HFFc6 (cell line): Measurements from ENCODE around the gene SH3BP4. TPM values are rescaled to one million over a fixed set of nuclear protein-coding genes. Genes with fewer than 3 reads are reported as not detected.

Source experiments
- DNase-seq: peaks from one replicate; pipeline ENCODE4 v3.0.0-alpha.2; 2018
- H3K27ac Mint-ChIP-seq: 2 replicates; pipeline ENCODE4 v1.8.0; 2020; ENCODE audit warnings: mild to moderate bottlenecking, mixed read lengths
- H3K27me3 Mint-ChIP-seq: 2 replicates; pipeline ENCODE4 v1.8.0; 2021; ENCODE audit warnings: mild to moderate bottlenecking, moderate library complexity, mixed read lengths; ENCODE audit not compliant: insufficient read depth
- H3K36me3 Mint-ChIP-seq: 2 replicates; pipeline ENCODE4 v1.8.0; 2021; ENCODE audit warnings: low read depth, mixed read lengths
- H3K4me1 Mint-ChIP-seq: 2 replicates; pipeline ENCODE4 v1.8.0; 2020; ENCODE audit warnings: low read depth, mixed read lengths
- H3K4me3 Mint-ChIP-seq: 2 replicates; pipeline ENCODE4 v1.8.0; 2020; ENCODE audit warnings: mild to moderate bottlenecking, moderate library complexity, mixed read lengths
- H3K9me3 Mint-ChIP-seq: 2 replicates; pipeline ENCODE4 v1.8.0; 2020; ENCODE audit warnings: mild to moderate bottlenecking, mixed read lengths
- CTCF ChIP-seq: fragments of 200-600 bp; sonication (generic); IDR thresholded peaks from 2 replicates; pipeline ENCODE4 v1.5.0; 2021; ENCODE audit warnings: antibody characterized with exemption, mild to moderate bottlenecking
- long read RNA-seq: library from polyadenylated mRNA; unstranded; transcript quantifications from one replicate; pipeline ENCODE4 v2.0.0, GENCODE V29; 2019
- total RNA-seq, 6 experiments: library from RNA; stranded (reverse); fragmentation: NEBNext Ultra II Directional; extraction: Animal tissue kit (Norgen Biotek cat#: 25700); gene quantifications; 2 replicates in 1 of 6; 3 replicates in 5 of 6; pipeline ENCODE4 v1.2.3, GENCODE V29; 2021

Gene SH3BP4
- total RNA-seq = 10 to 100 TPM; 82.3 to 98.7 (median 87.8) TPM
- long read RNA-seq, full-length matches to known transcripts = 16 of 40 reads
- long read RNA-seq, partial matches to known transcripts = 23 of 40 reads
- long read RNA-seq, other reads (novel, unspliced or antisense) = 1 of 40 reads

GRCh38 chr2:234951664-234952269 is at the start of gene SH3BP4:
Gene SH3BP4 (plus strand): TSS chr2:234952017. CDS start chr2:235035003, 82,986 bp downstream.
- Mint-ChIP-seq H3K27me3 (peaks cover 8% of the 10 kb centered on the region), H3K27ac (peak within 1 kb of the TSS; percentile 96), H3K4me1 (peaks cover 75% of the 10 kb centered on the region), H3K4me3 (peak within 1 kb of the TSS; percentile 93), H3K36me3 (peaks cover 45% of the 10 kb centered on the region), H3K9me3 (no peaks in the 10 kb centered on the region)
- TF ChIP-seq CTCF = no peak
- DNase-seq = peak; percentile 50

GRCh38 chr2:234904785-234905184 is 47.0 kb upstream of the SH3BP4 start:
- Mint-ChIP-seq H3K27ac (no peak overlapping the region), H3K4me1 (no peaks in the 10 kb centered on the region; the same call in 1 of the 2 replicates), H3K4me3 (no peak overlapping the region), H3K27me3 (peaks cover 6% of the 10 kb centered on the region), H3K9me3 (no peaks in the 10 kb centered on the region), H3K36me3 (no peaks in the 10 kb centered on the region)
- no peak for TF ChIP-seq CTCF
- no peak for DNase-seq

GRCh38 chr2:234905547-234906265 is 46.1 kb upstream of the SH3BP4 start:
- Mint-ChIP-seq H3K27ac (no peak overlapping the region), H3K9me3 (no peaks in the 10 kb centered on the region), H3K4me3 (no peak overlapping the region), H3K4me1 (no peaks in the 10 kb centered on the region; the same call in 1 of the 2 replicates), H3K36me3 (no peaks in the 10 kb centered on the region), H3K27me3 (peaks cover 4% of the 10 kb centered on the region; the same call in 1 of the 2 replicates)
- no peak for TF ChIP-seq CTCF
- DNase-seq = no peak

GRCh38 chr2:234910186-234910679 is 41.6 kb upstream of the SH3BP4 start:
- no peak overlapping the region for H3K4me3 Mint-ChIP-seq
- DNase-seq = no peak
- no peak overlapping the region for H3K27ac Mint-ChIP-seq
- peaks cover 9% of the 10 kb centered on the region for H3K4me1 Mint-ChIP-seq
- H3K27me3 Mint-ChIP-seq = peaks cover 2% of the 10 kb centered on the region; the same call in 1 of the 2 replicates
- no peaks in the 10 kb centered on the region for H3K9me3 Mint-ChIP-seq
- no peaks in the 10 kb centered on the region for H3K36me3 Mint-ChIP-seq
- no peak for TF ChIP-seq CTCF

- peaks cover 9% of the 10 kb centered on the region for H3K4me1 Mint-ChIP-seq
- TF ChIP-seq CTCF = no peak
- no peaks in the 10 kb centered on the region for H3K36me3 Mint-ChIP-seq
- peak; percentile 83 for DNase-seq
- H3K9me3 Mint-ChIP-seq = no peaks in the 10 kb centered on the region
- H3K27me3 Mint-ChIP-seq = peaks cover 2% of the 10 kb centered on the region; the same call in 1 of the 2 replicates
- H3K4me3 Mint-ChIP-seq = no peak overlapping the region
- H3K27ac Mint-ChIP-seq = peak overlapping the region; percentile 20; the same call in 1 of the 2 replicates
Observed at GRCh38 chr2:234911271-234911670, 40.5 kb upstream of the SH3BP4 start.
